ENCODE measurements around the gene MRPS14.

DNA sequence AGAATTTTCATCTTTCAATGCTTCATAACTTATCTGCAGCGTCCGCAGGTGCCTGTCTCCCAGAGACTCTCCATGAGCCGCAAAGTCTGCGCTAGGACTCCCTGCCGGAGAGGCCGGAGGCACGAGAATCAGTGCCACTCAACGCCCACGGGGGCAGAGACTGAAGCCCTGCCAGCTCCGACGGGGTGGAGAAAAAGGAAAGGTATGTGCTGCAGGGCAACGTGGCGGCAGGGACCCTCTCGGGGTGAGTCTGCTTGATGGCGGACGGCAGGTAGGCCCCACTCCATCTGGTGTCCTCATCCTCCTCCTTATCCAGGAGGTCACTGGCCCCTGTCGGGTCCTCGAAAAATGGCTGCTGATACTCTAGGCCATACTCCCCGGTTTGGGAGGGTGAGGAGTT, 21.9 kb upstream of the MRPS14 start:
- TF ChIP-seq, protein P1, sequence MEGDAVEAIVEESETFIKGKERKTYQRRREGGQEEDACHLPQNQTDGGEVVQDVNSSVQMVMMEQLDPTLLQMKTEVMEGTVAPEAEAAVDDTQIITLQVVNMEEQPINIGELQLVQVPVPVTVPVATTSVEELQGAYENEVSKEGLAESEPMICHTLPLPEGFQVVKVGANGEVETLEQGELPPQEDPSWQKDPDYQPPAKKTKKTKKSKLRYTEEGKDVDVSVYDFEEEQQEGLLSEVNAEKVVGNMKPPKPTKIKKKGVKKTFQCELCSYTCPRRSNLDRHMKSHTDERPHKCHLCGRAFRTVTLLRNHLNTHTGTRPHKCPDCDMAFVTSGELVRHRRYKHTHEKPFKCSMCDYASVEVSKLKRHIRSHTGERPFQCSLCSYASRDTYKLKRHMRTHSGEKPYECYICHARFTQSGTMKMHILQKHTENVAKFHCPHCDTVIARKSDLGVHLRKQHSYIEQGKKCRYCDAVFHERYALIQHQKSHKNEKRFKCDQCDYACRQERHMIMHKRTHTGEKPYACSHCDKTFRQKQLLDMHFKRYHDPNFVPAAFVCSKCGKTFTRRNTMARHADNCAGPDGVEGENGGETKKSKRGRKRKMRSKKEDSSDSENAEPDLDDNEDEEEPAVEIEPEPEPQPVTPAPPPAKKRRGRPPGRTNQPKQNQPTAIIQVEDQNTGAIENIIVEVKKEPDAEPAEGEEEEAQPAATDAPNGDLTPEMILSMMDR (IDR thresholded peaks at IDR 0.05), result no peak
- TF ChIP-seq POLR2A (IDR thresholded peaks at IDR 0.05), result no peak
